Stomach (tissue), 4 donors: Measurements from ENCODE around the gene TBC1D4.

Experiments used
- EP300 ChIP-seq: sonication (generic); formaldehyde crosslinking; IDR thresholded peaks from one replicate; pipeline ENCODE4 v1.6.1; 2017; ENCODE audit warnings: antibody characterized with exemption
- POLR2A ChIP-seq, 4 donors: fragments of 450-650 bp; IDR thresholded peaks; one replicate each; pipeline ENCODE4 v1.6.1; 2016; ENCODE audit warnings: antibody characterized with exemption in 4 of 4, control low read depth in 2 of 4, mild to moderate bottlenecking in 1 of 4, moderate library complexity in 1 of 4
- TF ChIP-seq, protein P1 (sequence below), 7 experiments: fragments of 450-650 bp in 4 of 7; fragments of 200-600 bp in 3 of 7; sonication (generic) in 3 of 7; IDR thresholded peaks; one replicate each; pipeline ENCODE4 v1.5.1; 2016 to 2019; ENCODE audit warnings: antibody characterized with exemption in 7 of 7, control low read depth in 2 of 7, mild to moderate bottlenecking in 1 of 7

DNA sequence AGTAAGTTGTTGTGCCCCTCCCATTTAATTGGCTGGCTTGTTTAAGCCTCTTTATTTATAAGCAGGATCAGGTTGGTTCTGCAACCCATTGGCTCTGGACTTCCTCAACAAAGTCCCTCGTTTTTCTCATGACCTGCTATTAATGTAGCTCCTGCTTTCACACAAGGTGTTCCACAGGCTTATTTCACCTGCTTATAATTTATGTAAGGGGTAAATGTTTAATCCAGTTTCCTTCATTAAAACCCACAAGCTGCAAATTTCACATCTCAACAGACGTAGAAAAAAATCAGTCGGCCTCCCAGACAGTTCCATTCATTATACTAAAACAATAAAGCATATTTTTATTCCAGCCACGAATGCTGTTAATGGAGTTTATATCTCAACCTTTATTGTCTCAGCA is 86.1 kb downstream of the TBC1D4 start:
- TF ChIP-seq, protein P1, sequence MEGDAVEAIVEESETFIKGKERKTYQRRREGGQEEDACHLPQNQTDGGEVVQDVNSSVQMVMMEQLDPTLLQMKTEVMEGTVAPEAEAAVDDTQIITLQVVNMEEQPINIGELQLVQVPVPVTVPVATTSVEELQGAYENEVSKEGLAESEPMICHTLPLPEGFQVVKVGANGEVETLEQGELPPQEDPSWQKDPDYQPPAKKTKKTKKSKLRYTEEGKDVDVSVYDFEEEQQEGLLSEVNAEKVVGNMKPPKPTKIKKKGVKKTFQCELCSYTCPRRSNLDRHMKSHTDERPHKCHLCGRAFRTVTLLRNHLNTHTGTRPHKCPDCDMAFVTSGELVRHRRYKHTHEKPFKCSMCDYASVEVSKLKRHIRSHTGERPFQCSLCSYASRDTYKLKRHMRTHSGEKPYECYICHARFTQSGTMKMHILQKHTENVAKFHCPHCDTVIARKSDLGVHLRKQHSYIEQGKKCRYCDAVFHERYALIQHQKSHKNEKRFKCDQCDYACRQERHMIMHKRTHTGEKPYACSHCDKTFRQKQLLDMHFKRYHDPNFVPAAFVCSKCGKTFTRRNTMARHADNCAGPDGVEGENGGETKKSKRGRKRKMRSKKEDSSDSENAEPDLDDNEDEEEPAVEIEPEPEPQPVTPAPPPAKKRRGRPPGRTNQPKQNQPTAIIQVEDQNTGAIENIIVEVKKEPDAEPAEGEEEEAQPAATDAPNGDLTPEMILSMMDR (IDR thresholded peaks at IDR 0.05) = no peak
- TF ChIP-seq POLR2A (IDR thresholded peaks at IDR 0.05) (no peak), EP300 (no peak)
